ENCODE results near the gene CLDN14.

CLDN14 gene

DNA sequence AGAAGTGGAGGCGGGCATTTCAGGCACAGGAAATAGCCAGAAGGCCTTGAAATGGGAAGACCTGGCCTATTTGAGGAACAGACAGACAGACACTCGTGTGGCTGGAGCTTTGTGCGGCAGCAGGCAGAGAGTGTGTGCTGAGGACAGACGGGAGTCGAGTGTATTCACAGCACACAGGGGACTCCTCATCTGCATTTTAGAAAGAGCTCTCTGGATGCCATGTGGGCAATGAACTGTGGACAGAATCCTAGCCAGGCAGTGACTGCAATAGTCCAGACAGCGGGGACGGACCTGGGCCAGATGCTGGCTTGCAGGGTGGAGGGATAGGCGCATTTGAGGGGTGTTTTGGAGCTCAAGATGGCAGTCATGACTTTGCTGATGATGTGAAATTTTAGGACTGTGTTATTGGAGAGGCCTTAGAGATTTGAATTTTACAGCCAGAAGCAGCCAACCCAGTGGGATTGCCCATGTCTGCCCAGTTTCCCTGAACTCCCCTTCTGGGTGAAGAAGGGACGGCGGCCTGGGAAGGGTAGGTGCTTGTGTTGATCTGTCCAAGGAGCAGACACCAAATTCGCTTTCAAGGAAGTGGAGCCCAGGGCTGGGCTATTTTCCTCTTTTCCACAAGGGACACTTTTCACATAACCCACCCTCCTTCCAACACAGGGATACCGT, 51.0 kb downstream of the CLDN14 start:
- POLR2A ChIA-PET (ENCODE audit: low non-redundant PET): no interaction called here
- CTCF ChIA-PET: interaction anchor here (0.6 to 1.6 kb wide), 4 partner anchors 9 to 381 kb away, joined by 3 to 6 read pairs (median 4); no protein-coding TSS in a partner anchor
- TF ChIP-seq, protein P1, sequence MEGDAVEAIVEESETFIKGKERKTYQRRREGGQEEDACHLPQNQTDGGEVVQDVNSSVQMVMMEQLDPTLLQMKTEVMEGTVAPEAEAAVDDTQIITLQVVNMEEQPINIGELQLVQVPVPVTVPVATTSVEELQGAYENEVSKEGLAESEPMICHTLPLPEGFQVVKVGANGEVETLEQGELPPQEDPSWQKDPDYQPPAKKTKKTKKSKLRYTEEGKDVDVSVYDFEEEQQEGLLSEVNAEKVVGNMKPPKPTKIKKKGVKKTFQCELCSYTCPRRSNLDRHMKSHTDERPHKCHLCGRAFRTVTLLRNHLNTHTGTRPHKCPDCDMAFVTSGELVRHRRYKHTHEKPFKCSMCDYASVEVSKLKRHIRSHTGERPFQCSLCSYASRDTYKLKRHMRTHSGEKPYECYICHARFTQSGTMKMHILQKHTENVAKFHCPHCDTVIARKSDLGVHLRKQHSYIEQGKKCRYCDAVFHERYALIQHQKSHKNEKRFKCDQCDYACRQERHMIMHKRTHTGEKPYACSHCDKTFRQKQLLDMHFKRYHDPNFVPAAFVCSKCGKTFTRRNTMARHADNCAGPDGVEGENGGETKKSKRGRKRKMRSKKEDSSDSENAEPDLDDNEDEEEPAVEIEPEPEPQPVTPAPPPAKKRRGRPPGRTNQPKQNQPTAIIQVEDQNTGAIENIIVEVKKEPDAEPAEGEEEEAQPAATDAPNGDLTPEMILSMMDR (conservative IDR thresholded peaks at IDR 0.05; ENCODE audit: low read depth): no peak
- H3K27ac ChIP-seq: peak overlapping the region; percentile 98
- DNase-seq (ENCODE audit: low spot score): no peak

DNA sequence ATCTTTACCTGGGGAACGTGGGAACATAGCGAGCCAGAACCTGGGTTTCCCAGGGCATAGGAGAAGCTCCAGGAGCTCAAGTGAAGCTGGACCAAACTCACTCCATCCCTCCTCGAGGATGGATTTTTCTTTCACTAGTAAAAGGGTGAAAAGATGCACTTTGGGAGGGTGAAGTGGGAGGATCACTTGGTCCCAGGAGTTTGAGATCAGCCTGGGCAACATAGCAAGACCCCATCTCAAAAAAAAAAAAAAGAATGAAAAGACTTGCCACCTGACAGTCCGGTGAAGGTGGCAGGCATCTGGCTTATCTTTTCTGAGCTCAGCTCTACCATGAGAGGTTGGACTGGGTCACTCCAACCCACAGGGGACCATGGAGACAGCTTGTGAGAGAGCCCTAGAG, 52.4 kb downstream of the CLDN14 start:
- ChIA-PET POLR2A (ENCODE audit: low non-redundant PET) (no interaction called here), CTCF (interaction anchor here (0.6 kb wide), 1 partner anchor 119 kb away, joined by 3 read pairs; no protein-coding TSS in a partner anchor)
- TF ChIP-seq, protein P1 (conservative IDR thresholded peaks at IDR 0.05; ENCODE audit: low read depth): no peak
- peak overlapping the region; percentile 98 for H3K27ac ChIP-seq
- DNase-seq (ENCODE audit: low spot score): no peak

DNA sequence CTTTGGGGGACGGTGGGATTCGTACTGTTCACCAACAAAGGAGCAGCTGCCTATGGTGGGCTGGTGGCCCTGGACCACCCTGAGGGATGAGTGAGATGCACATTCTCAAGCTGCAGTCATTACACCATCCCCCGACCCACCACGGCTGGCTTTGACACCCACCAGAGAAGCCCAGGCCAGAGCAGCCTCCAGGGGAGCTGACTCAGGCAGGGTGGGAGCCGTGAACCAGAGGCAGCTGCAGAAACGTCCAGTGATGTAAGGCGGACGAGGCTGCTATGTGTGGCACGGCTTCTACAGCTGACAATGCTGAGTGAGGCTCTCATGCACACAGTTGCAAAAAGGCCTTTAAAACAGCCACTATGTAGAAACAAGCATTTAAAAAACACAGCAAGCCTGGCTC, 54.6 kb downstream of the CLDN14 start:
- POLR2A ChIA-PET (ENCODE audit: low non-redundant PET): interaction anchor here (0.7 kb wide), 1 partner anchor 73 kb away, joined by 4 read pairs; no protein-coding TSS in a partner anchor
- H3K27ac ChIP-seq: 0 out of 2 replicates have a peak overlapping the region, but pooled peaks have one; percentile 11
- no peak for DNase-seq (ENCODE audit: low spot score)
- CTCF ChIA-PET: no interaction called here
- TF ChIP-seq, protein P1 (conservative IDR thresholded peaks at IDR 0.05; ENCODE audit: low read depth): no peak

DNA sequence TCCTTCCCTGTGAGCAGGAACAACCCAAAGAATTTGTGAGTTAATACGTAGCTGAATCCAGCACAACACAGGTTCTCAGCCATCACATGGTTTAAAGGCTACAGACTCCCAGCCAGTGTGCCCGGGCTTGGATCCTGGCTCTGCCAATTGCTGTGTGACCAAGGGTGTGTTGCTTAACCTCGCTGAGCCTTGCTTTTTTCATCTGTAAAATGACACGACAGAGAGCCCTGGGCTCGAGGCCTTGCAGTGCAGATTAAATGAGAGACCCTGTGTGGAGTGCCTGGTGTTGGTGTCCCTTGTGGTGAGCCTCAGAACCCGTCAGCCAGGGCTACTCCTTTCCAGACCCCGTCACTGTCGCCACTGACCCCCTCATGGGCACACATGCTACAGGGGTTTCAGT, 55.3 kb downstream of the CLDN14 start:
- H3K27ac ChIP-seq: peak overlapping the region; percentile 21; the same call in 1 of the 2 replicates
- TF ChIP-seq, protein P1 (conservative IDR thresholded peaks at IDR 0.05; ENCODE audit: low read depth): no peak

DNA sequence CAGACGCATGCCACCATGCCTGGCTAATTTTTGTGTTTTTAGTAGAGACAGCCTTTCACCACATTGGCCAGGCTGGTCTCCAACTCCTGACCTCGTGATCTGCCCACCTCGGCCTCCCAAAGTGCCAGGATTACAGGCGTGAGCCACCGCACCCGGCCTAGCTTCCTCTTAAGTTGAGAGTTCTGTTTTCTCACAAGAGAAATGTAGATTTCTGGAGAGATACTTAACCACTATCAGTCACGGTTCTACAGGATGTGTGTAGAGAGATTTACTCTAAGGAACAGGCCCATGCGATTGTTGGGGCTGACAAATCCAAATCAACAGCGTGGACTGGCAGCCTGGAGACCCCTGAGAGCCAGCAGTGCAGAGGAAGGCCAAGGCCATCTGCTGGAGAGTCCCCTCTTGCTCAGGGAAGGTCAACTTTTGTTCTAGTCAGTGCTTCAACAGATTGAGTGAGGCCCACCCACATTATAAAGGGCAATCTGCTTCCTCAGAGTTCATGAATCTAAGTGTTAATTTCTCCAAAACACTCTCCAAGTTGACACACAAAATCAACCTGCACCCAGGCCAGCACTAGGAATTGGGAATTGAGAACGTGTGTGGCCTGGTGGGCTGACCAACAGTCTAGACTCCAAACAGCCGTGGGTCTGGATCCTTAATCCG, 56.0 kb downstream of the CLDN14 start:
- TF ChIP-seq, protein P1 (conservative IDR thresholded peaks at IDR 0.05; ENCODE audit: low read depth): no peak
- ChIA-PET POLR2A (ENCODE audit: low non-redundant PET) (no interaction called here), CTCF (no interaction called here)
- peak overlapping the region; percentile 36 for H3K27ac ChIP-seq
- DNase-seq (ENCODE audit: low spot score): no peak

More for the DNA sequence above, 55.3 kb downstream of the CLDN14 start:
- DNase-seq (ENCODE audit: low spot score): no peak
- ChIA-PET POLR2A (ENCODE audit: low non-redundant PET) (interaction anchor here (0.6 kb wide), 1 partner anchor 447 kb away, joined by 3 read pairs; no protein-coding TSS in a partner anchor), CTCF (interaction anchor here (0.6 kb wide), 1 partner anchor 716 kb away, joined by 3 read pairs; no protein-coding TSS in a partner anchor)

DNA sequence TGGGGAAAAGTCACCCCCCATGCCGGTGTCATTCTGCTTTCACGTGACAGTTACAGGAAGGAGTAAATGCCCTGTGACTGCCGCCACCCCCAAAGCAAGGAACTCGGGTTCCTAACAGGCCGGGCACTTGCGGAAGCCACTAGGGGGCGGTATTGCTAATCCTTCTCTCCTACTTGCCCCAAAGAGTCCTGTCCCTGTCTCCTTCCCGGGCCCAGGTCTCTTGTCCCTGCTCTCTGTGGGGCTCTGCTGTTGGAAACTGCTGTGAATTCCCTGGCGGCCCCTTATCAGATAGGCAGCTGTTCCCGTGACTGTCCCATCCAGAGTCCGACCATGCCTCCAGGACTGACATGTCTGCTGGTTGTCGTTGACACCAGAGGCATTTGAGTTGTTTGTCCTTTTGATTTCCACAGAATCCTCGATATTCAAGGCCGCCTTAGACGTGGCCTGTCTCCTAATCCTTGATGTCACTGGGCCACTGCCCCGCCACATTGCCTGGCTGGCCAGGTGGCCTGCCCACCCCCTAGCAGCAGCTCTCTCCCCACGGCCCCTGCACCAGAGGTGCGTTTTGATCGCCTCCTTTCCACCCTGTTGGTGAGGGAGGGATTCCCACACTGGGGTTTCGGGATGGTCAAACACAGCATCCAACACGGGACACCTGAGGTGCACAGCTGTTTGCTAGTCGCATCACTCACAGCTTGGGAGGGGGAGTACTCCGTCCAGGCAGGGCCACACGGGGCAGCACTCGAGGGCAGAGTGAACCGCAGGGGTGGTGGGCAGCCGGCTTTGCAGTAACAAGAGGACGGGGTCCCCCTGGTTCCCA, 57.4 kb downstream of the CLDN14 start:
- TF ChIP-seq, protein P1 (conservative IDR thresholded peaks at IDR 0.05; ENCODE audit: low read depth): peak; percentile 67
- peak; percentile 52 for DNase-seq (ENCODE audit: low spot score)
- CTCF ChIA-PET: interaction anchor here (0.7 to 1.7 kb wide), 4 partner anchors 11 to 872 kb away, joined by 3 to 6 read pairs (median 4); no protein-coding TSS in a partner anchor
- H3K27ac ChIP-seq: peak overlapping the region; percentile 55
- POLR2A ChIA-PET (ENCODE audit: low non-redundant PET): no interaction called here
